ENCODE measurements around the gene LARP4. TPM values are rescaled to one million over a fixed set of nuclear protein-coding genes. Genes with fewer than 3 reads are reported as not detected.
"Not testable (repeated sequence)": the region's sequence is repeated elsewhere in the genome, so short reads cannot be mapped to it uniquely, and the experiment has no call there.

Gene LARP4
- polyA plus RNA-seq, 1 donor from 2014 or later = 17.8 TPM

DNA sequence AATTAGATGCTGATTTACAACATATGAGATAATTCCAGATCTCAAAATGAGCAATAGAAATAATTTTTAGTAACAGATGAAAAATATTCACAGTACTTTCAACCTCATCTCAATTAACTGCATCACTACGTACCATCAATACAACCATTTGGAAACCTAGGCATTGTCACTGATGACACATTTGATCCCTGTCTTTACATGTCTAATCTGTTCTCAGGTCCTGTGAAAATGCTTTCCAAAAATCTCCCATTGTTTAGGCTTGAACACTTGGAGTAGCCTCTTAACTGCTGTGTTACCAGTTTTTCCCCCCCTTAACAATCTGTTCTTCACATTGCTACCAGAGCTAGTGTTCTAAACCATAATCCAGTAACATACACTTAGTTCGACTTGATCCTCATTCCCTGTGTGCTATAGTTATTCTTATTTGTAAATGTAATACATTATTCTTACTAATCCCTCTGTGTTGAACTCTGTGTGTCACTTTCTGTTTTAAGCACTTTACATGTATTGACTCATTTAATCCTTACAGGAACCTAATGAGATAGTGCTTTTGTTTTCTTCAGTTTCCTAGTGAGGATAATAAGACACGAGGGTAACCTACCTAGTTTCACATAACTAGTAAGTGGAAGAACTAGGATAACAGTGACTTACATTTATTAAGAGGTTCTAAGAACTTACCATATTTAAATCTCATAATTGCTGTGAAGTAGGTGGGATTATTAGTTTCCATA lies 41.7 kb downstream of the LARP4 start:
- H2AFZ ChIP-seq (ENCODE audit: low read depth, low read length) = no peak overlapping the region
- H3K4me2 ChIP-seq (ENCODE audit: low read length) = no peak overlapping the region
- H3K9ac ChIP-seq (ENCODE audit: low read length) = no peak overlapping the region
- H3K4me3 ChIP-seq (ENCODE audit: low read length) = no peak overlapping the region
- H3K9me2 ChIP-seq (ENCODE audit: insufficient read depth, low read length) = no peaks in the 10 kb centered on the region
- H3K9me3 ChIP-seq (ENCODE audit: low read length) = no peaks in the 10 kb centered on the region
- H4K20me1 ChIP-seq (ENCODE audit: insufficient read depth) = no peaks in the 10 kb centered on the region
- peaks cover 8% of the 10 kb centered on the region for H3K36me3 ChIP-seq (ENCODE audit: insufficient read depth, low read length)
- no peaks in the 10 kb centered on the region for H3K27me3 ChIP-seq (ENCODE audit: insufficient read depth, low read depth, low read length)
- H3K79me2 ChIP-seq (replicated peaks; ENCODE audit: insufficient read depth, low read length) = no peaks in the 10 kb centered on the region
- TF ChIP-seq TAF1 (IDR thresholded peaks at IDR 0.05; ENCODE audit: low read depth) (no peak), SMC3 (conservative IDR thresholded peaks at IDR 0.05; ENCODE audit: poor library complexity) (no peak), MXI1 (conservative IDR thresholded peaks at IDR 0.05; ENCODE audit: poor library complexity, severe bottlenecking) (no peak), EP300 (conservative IDR thresholded peaks at IDR 0.05; ENCODE audit: poor library complexity, severe bottlenecking) (no peak)
- TF ChIP-seq, protein P1, sequence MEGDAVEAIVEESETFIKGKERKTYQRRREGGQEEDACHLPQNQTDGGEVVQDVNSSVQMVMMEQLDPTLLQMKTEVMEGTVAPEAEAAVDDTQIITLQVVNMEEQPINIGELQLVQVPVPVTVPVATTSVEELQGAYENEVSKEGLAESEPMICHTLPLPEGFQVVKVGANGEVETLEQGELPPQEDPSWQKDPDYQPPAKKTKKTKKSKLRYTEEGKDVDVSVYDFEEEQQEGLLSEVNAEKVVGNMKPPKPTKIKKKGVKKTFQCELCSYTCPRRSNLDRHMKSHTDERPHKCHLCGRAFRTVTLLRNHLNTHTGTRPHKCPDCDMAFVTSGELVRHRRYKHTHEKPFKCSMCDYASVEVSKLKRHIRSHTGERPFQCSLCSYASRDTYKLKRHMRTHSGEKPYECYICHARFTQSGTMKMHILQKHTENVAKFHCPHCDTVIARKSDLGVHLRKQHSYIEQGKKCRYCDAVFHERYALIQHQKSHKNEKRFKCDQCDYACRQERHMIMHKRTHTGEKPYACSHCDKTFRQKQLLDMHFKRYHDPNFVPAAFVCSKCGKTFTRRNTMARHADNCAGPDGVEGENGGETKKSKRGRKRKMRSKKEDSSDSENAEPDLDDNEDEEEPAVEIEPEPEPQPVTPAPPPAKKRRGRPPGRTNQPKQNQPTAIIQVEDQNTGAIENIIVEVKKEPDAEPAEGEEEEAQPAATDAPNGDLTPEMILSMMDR (IDR thresholded peaks at IDR 0.05; ENCODE audit: poor library complexity, severe bottlenecking) = no peak
- no peak overlapping the region for H3K27ac ChIP-seq (ENCODE audit: low read length)
- no peaks in the 10 kb centered on the region for H3F3A ChIP-seq (ENCODE audit: insufficient read depth, low read length, poor library complexity, severe bottlenecking)

DNA sequence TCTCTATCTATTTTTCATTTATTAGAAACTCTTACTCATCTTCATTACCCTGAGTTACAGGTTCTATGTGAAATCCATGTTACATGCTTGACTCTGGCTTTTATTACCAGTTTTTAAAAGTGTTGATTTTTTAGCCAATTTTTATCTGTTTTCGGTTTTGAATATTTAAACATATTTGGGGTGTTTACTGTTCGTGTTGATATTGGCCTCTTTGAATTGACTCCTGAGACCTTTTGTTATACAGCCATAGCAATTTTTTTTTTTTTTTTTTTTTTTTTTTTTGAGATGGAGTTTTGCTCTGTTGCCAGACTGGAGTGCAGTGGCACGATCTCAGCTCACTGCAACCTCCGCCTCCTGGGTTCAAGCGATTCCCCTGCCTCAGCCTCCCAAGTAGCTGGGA lies 49.0 kb downstream of the LARP4 start:
- H3K27ac ChIP-seq (ENCODE audit: low read length); H3K36me3 ChIP-seq (ENCODE audit: insufficient read depth, low read length); H3K4me2 ChIP-seq (ENCODE audit: low read length); H3K79me2 ChIP-seq (replicated peaks; ENCODE audit: insufficient read depth, low read length); H3F3A ChIP-seq (ENCODE audit: insufficient read depth, low read length, poor library complexity, severe bottlenecking); H3K9me2 ChIP-seq (ENCODE audit: insufficient read depth, low read length); H3K9ac ChIP-seq (ENCODE audit: low read length); H3K4me3 ChIP-seq (ENCODE audit: low read length); H3K27me3 ChIP-seq (ENCODE audit: insufficient read depth, low read depth, low read length); H2AFZ ChIP-seq (ENCODE audit: low read depth, low read length); H3K9me3 ChIP-seq (ENCODE audit: low read length); H4K20me1 ChIP-seq (ENCODE audit: insufficient read depth): not testable (repeated sequence)

DNA sequence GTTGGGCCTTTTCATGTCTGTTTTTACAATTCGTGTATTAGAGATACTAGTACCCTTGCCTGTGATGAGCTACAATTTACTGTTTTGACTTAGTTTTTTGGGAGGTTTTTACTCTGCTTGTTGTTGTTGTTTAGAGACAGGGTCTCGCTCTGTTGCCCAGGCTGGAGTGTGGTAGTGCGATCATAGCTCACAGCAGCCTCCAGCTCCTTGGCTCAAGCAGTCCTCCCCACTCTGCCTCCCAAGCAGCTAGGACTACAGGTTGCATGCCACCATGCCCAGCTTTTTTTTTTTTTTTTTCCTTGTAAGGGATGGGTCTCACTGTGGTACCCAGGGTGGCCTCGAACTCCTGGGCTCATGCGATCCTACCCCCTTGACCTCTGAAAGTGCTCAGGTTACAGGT lies 52.1 kb downstream of the LARP4 start:
- no peaks in the 10 kb centered on the region for H3K9me3 ChIP-seq (ENCODE audit: low read length)
- no peaks in the 10 kb centered on the region for H3K9me2 ChIP-seq (ENCODE audit: insufficient read depth, low read length)
- no peaks in the 10 kb centered on the region for H3K36me3 ChIP-seq (ENCODE audit: insufficient read depth, low read length)
- no peak overlapping the region for H3K27ac ChIP-seq (ENCODE audit: low read length)
- TF ChIP-seq MXI1 (conservative IDR thresholded peaks at IDR 0.05; ENCODE audit: poor library complexity, severe bottlenecking) (no peak), EZH2 (IDR thresholded peaks at IDR 0.05; ENCODE audit: borderline replicate concordance, insufficient read depth, low read length, poor library complexity, severe bottlenecking) (no peak), TAF1 (IDR thresholded peaks at IDR 0.05; ENCODE audit: low read depth) (no peak), POLR2AphosphoS5 (IDR thresholded peaks at IDR 0.05) (no peak), SMC3 (conservative IDR thresholded peaks at IDR 0.05; ENCODE audit: poor library complexity) (no peak), RAD21 (conservative IDR thresholded peaks at IDR 0.05) (no peak), EP300 (conservative IDR thresholded peaks at IDR 0.05; ENCODE audit: poor library complexity, severe bottlenecking) (no peak)
- TF ChIP-seq, protein P1 (IDR thresholded peaks at IDR 0.05; ENCODE audit: poor library complexity, severe bottlenecking) = no peak
- TF ChIP-seq, protein P2, sequence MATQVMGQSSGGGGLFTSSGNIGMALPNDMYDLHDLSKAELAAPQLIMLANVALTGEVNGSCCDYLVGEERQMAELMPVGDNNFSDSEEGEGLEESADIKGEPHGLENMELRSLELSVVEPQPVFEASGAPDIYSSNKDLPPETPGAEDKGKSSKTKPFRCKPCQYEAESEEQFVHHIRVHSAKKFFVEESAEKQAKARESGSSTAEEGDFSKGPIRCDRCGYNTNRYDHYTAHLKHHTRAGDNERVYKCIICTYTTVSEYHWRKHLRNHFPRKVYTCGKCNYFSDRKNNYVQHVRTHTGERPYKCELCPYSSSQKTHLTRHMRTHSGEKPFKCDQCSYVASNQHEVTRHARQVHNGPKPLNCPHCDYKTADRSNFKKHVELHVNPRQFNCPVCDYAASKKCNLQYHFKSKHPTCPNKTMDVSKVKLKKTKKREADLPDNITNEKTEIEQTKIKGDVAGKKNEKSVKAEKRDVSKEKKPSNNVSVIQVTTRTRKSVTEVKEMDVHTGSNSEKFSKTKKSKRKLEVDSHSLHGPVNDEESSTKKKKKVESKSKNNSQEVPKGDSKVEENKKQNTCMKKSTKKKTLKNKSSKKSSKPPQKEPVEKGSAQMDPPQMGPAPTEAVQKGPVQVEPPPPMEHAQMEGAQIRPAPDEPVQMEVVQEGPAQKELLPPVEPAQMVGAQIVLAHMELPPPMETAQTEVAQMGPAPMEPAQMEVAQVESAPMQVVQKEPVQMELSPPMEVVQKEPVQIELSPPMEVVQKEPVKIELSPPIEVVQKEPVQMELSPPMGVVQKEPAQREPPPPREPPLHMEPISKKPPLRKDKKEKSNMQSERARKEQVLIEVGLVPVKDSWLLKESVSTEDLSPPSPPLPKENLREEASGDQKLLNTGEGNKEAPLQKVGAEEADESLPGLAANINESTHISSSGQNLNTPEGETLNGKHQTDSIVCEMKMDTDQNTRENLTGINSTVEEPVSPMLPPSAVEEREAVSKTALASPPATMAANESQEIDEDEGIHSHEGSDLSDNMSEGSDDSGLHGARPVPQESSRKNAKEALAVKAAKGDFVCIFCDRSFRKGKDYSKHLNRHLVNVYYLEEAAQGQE (IDR thresholded peaks at IDR 0.05; ENCODE audit: borderline replicate concordance) = no peak
- H3F3A ChIP-seq (ENCODE audit: insufficient read depth, low read length, poor library complexity, severe bottlenecking) = no peaks in the 10 kb centered on the region
- H3K27me3 ChIP-seq (ENCODE audit: insufficient read depth, low read depth, low read length) = no peaks in the 10 kb centered on the region
- no peak overlapping the region for H3K4me3 ChIP-seq (ENCODE audit: low read length)
- H2AFZ ChIP-seq (ENCODE audit: low read depth, low read length) = no peak overlapping the region
- H3K79me2 ChIP-seq (replicated peaks; ENCODE audit: insufficient read depth, low read length) = no peaks in the 10 kb centered on the region
- H3K9ac ChIP-seq (ENCODE audit: low read length) = no peak overlapping the region
- H4K20me1 ChIP-seq (ENCODE audit: insufficient read depth) = no peaks in the 10 kb centered on the region
- H3K4me2 ChIP-seq (ENCODE audit: low read length) = no peak overlapping the region

Measured in neural cell (in vitro differentiated cells).